ENCODE results near the gene SGO2.

Gene SGO2, protein sequence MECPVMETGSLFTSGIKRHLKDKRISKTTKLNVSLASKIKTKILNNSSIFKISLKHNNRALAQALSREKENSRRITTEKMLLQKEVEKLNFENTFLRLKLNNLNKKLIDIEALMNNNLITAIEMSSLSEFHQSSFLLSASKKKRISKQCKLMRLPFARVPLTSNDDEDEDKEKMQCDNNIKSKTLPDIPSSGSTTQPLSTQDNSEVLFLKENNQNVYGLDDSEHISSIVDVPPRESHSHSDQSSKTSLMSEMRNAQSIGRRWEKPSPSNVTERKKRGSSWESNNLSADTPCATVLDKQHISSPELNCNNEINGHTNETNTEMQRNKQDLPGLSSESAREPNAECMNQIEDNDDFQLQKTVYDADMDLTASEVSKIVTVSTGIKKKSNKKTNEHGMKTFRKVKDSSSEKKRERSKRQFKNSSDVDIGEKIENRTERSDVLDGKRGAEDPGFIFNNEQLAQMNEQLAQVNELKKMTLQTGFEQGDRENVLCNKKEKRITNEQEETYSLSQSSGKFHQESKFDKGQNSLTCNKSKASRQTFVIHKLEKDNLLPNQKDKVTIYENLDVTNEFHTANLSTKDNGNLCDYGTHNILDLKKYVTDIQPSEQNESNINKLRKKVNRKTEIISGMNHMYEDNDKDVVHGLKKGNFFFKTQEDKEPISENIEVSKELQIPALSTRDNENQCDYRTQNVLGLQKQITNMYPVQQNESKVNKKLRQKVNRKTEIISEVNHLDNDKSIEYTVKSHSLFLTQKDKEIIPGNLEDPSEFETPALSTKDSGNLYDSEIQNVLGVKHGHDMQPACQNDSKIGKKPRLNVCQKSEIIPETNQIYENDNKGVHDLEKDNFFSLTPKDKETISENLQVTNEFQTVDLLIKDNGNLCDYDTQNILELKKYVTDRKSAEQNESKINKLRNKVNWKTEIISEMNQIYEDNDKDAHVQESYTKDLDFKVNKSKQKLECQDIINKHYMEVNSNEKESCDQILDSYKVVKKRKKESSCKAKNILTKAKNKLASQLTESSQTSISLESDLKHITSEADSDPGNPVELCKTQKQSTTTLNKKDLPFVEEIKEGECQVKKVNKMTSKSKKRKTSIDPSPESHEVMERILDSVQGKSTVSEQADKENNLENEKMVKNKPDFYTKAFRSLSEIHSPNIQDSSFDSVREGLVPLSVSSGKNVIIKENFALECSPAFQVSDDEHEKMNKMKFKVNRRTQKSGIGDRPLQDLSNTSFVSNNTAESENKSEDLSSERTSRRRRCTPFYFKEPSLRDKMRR

GRCh38 chr2:200525882-200526651 is at the start of gene SGO2:
Gene SGO2 (plus strand): TSS chr2:200526207. CDS start chr2:200532976, 6,769 bp downstream.
- DNase-seq: peak; percentile 38 to 86

DNA sequence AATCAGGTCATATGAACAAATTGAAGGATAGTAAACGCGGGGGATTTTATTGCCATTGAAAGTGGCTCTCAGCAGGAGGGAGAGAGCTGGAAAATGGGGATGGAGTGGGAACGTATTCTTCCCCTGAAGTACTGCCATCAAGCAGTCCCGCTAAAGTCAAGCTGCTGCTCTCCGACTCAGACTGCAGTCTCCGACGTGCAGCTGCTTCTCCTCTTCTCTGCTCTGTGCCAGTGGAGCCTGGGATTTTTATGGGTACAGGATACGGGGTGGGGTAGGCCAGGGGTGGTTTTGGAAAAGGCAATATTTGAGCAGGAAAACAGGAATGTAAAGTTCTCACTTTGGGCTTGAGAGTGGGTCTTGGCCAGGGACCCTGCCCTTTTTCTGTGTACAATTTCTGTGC is 49.2 kb upstream of the SGO2 start:
- DNase-seq: no peak

DNA sequence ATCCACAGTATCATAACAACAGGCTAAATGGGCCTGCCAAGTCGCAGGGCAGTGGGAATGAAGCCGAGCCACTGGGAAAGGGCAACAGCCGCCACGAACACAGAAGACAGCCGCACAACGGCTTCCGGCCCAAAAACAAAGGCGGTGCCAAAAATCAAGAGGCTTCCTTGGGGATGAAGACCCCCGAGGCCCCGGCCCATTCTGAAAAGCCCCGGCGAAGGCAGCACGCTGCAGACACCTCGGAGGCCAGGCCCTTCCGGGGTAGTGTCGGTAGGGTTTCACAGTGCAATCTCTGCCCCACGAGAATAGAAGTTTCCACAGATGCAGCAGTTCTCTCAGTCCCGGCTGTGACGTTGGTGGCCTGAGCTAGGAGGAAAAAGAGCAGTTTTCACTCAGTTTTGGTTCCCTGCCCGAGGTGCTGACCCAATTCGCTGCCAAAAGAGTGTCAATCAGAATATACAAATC is 48.3 kb upstream of the SGO2 start:
- no peak for DNase-seq

GRCh38 chr2:200479692-200480265 is 46.2 kb upstream of the SGO2 start:
- no peak for DNase-seq

GRCh38 chr2:200482194-200482593 is 43.8 kb upstream of the SGO2 start:
- no peak for DNase-seq

DNA sequence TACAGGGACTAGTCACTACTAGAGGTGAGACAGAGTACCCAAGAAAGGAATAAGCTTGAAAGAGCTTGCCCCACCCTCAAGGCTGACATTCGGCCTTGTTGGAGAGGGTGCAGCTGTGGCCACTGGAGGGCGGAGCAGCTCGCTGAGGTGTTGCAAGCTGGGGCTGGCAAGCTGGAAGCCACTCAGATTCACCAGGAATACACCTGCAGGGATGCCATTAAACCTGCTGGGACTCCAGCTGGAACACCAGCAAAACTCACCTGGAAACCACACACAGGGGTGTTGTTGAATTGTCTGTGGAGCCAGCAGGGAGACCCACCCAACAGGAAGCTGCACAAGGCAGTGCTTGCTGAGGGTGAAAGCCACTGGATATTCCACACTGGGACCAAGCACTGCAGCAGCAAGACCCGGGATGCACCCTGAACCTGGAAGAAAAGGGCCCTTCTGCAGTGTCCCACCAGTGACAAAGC is 42.2 kb upstream of the SGO2 start:
- no peak for DNase-seq

DNA sequence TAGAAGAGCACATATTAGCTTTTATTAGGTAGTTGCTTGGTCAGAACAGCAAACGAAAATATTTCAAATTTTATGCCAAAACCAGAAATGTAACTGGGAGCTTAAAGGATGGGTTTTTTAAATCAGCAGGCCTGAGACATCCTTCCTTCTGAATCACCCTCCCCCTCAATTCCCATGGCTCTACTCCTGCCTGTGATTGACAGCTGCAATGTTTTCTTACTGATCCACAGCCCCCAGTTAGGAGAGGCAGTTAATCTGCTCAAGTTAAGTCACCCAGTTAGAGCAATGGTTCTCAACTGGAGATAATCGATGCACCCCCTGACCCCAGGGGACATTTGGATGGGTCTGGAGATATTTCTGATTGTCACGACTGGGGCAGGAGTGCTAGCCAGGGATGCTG is 41.1 kb upstream of the SGO2 start:
- DNase-seq: no peak

DNA sequence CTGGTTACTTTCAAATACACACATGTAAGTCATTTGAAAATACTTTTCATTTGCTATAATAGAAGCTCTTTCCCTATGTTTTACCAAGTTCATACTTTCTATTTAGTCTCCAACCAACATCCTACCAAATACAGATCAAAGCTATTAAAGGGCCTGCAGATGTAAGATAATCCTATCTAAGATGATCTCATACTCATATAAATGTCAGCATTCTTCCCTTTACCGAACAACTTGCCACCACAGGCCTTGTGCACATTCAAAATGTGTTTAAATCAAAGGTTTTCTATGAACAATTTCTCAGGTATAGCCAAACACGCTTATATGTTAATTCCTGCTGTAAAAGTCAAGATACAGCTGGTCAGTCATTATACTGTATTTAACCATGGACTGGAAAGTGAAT is 39.5 kb upstream of the SGO2 start:
- DNase-seq: no peak

DNA sequence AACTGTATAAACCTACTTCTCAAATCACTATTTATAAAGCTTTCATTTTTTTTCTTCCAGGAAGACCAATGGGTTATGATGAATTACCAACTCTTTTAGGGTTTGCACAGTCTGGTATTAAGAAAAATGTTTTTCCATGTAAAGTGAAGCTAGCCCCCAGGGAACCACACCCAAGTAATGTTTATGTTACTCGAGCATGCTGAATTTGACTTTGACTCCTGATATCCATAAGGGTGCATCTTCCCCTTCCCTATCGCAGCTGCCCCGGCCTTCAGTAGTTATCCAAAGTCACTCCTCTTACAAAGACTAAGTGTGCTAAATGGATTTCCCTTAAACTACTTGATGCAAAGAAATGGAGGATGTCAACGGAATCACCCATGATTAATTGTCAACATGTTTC is 37.8 kb upstream of the SGO2 start:
- no peak for DNase-seq

GRCh38 chr2:200490001-200490400 is 36.0 kb upstream of the SGO2 start:
- DNase-seq: no peak

- no peak for DNase-seq
These were observed 33.4 kb upstream of the SGO2 start for GRCh38 chr2:200492656-200493055.

DNA sequence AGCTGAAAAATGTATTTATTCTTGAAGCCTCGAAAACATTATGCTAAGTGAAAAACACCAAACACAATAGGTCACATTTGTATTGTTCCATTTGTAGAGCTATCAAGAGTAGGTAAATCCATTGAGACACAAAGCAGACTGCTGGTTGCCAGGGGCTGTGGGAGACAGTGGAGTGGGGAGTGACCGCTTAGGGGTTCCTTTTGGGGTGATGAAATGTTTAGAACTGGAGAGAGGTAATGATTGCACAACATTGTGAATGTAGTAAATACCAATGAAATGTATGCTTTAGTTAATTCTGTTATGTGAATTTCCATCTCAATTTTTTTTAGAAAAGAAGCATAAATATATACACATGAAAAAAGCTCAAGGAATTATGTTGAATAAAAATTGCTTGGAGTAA is 32.0 kb upstream of the SGO2 start:
- DNase-seq: no peak

DNA sequence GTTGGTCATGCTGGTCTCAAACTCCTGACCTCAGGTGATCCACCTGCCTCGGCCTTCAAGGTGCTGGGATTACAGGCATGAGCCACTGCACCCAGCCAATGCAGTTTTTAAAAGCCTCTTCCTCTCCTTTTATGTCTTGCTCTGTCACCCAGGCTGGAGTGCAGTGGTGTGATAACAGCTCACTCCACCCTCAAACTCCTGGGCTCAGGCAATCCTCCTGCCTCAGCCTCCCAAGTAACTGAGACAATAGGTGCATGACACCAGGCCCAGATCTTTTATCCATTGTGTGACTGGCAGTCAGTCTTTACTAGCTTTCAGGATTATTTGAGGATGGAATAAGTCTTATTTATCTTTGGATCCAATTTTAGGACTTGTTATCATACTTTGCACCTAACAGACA is 29.3 kb upstream of the SGO2 start:
- DNase-seq: no peak

- no peak for DNase-seq
These were observed 27.4 kb upstream of the SGO2 start for GRCh38 chr2:200498402-200499162.

GRCh38 chr2:200502196-200502595 is 23.8 kb upstream of the SGO2 start:
- DNase-seq: no peak

GRCh38 chr2:200506679-200507078 is 19.3 kb upstream of the SGO2 start:
- no peak for DNase-seq

- no peak for DNase-seq
These were observed 18.8 kb upstream of the SGO2 start for GRCh38 chr2:200507179-200507578.

- no peak for DNase-seq
These were observed 16.8 kb upstream of the SGO2 start for GRCh38 chr2:200509235-200509611.

DNA sequence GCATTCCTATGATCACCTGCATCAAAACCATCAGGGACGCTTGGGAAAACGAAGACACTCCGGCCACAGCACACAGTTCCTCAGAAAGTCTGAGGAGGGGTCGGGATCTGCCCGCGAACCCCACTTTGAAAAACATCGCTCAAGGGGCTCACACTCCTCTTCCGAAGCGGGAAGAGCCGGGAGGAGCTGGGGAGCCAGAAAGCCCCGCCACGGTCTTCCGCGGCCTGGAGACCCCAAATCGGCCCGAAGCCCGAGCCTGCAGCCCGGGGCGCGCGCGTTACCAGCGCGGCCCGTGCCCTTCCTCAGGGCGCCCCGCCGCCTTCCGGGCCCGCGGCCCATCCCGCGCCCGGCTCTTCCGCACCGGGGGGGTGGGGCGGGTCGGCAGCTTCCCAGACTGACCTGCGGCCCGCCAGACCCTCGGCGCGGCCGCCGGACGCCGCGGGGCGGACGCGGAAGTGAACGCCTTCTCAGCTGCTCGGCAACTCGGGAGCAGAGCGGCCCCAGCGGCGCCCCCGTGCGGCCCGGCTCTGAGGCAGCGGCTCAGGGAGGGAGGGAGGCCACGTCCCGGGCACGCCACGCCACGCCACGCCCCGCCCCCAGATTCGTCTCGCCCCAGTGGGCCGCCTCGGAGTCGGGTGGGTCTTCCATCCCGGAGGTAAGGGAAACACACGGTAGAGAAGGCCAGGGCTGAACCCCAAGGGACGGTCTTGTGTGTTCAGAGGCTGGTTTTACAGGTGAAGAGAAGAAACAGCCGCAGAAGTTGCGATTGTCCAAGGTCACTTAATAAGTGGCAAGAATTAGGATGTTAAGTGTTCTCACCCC is 16.2 kb upstream of the SGO2 start, which contains the start of gene KCTD18:
KCTD18 (minus strand) TSS at position 457 of the 822 bp plus-strand sequence. CDS start 3,052 bp downstream, outside the sequence.
- peak; percentile 26 to 74 for DNase-seq

DNA sequence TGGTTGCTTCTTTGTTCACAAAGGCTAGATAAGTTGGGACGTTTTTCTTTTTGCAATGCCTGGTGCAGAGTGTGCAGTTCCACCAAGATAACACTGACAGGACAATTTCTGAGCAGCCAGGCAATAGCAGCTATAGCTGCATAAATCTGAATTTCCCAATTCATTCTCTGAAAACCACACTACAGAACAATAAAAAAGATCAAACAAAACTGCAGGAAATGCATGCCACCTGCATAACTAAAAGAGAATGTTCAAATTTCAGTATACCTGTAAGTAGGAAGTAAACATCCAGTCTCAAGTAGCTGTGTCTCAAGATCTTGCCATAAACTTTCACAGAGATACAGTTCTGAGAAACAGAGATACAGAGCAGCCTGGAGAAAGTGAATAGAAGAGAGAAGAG is 10.9 kb upstream of the SGO2 start:
- DNase-seq: no peak

All from cerebellar nuclear complex (tissue), 1 donor.